HEK293T (cell line): ENCODE measurements around the gene SMARCAD1.

ENCODE experiments used
- BHLHE40 ChIP-seq: fragments of 450-650 bp; IDR thresholded peaks from 2 replicates; pipeline ENCODE4 v1.6.1; 2016; ENCODE audit warnings: mild to moderate bottlenecking, moderate library complexity, borderline replicate concordance
- ELF4 ChIP-seq: fragments of 450-650 bp; IDR thresholded peaks from 2 replicates; pipeline ENCODE4 v1.6.1; 2017; ENCODE audit warnings: antibody characterized with exemption
- FOXA1 ChIP-seq: fragments of 450-650 bp; IDR thresholded peaks from 2 replicates; pipeline ENCODE4 v1.6.1; 2016; ENCODE audit warnings: mild to moderate bottlenecking
- FOXK2 ChIP-seq: fragments of 450-650 bp; IDR thresholded peaks from 2 replicates; pipeline ENCODE4 v1.6.1; 2016; ENCODE audit warnings: mild to moderate bottlenecking
- LEF1 ChIP-seq: fragments of 450-650 bp; IDR thresholded peaks from 2 replicates; pipeline ENCODE4 v1.6.1; 2017; ENCODE audit warnings: mild to moderate bottlenecking, borderline replicate concordance
- PKNOX1 ChIP-seq: fragments of 450-650 bp; IDR thresholded peaks from 2 replicates; pipeline ENCODE4 v1.6.1; 2016
- SUZ12 ChIP-seq: fragments of 450-650 bp; IDR thresholded peaks from 2 replicates; pipeline ENCODE4 v1.6.1; 2016; ENCODE audit warnings: mild to moderate bottlenecking
- TARDBP ChIP-seq: fragments of 450-650 bp; IDR thresholded peaks from 2 replicates; pipeline ENCODE4 v1.6.1; 2016

- TF ChIP-seq FOXA1 (no peak), PKNOX1 (no peak), ELF4 (no peak), BHLHE40 (no peak), SUZ12 (no peak), FOXK2 (no peak), TARDBP (no peak), LEF1 (no peak)
These were observed 68.5 kb downstream of the SMARCAD1 start for GRCh38 chr4:94276204-94276603.
